Measurements from ENCODE around the gene PDCD10. TPM values are rescaled to one million over a fixed set of nuclear protein-coding genes. Genes with fewer than 3 reads are reported as not detected.

Gene PDCD10
- total and polyA plus RNA-seq, 2 donors (not counting 3 experiments of a cell fraction or from before 2014, with no cell fraction given): 21.3 to 47.8 TPM

- Histone ChIP-seq H3K27me3 (ENCODE audit: control insufficient read depth in 2 of 2, insufficient read depth in 2 of 2, low read length in 2 of 2) (no peaks in the 10 kb centered on the region), H3K4me2 (ENCODE audit: insufficient read depth, low read length) (no peak overlapping the region), H4K20me1 (replicated peaks; ENCODE audit: control insufficient read depth, extremely low read depth, insufficient read depth, low read length) (peaks cover 11% of the 10 kb centered on the region), H2AFZ (ENCODE audit: low read depth, low read length) (no peak overlapping the region), H3K27ac (ENCODE audit: insufficient read depth, low read depth, low read length) (no peak overlapping the region), H3K4me3 (replicated peaks in 1 of 3; ENCODE audit: insufficient read depth in 1 of 3, low read depth in 1 of 3, low read length in 3 of 3) (no peak overlapping the region), H3K9ac (replicated peaks; ENCODE audit: extremely low read depth, insufficient read depth, low read length) (no peak overlapping the region), H3K9me3 (replicated peaks; ENCODE audit: control insufficient read depth, insufficient read depth, low read length) (no peaks in the 10 kb centered on the region), H3K9me1 (replicated peaks; ENCODE audit: control insufficient read depth, extremely low read depth, insufficient read depth, low read length) (no peaks in the 10 kb centered on the region), H3K36me3 (ENCODE audit: control insufficient read depth in 2 of 2, extremely low read depth in 1 of 2, insufficient read depth in 2 of 2, low read length in 2 of 2) (no peaks in the 10 kb centered on the region), H3K79me2 (ENCODE audit: control insufficient read depth, insufficient read depth, low read length) (peaks cover 98% of the 10 kb centered on the region), H3K4me1 (ENCODE audit: control insufficient read depth, extremely low read depth, insufficient read depth, low read length) (peaks cover 7% of the 10 kb centered on the region)
- intact Hi-C loops (cut with micrococcal nuclease) (no loop called here), dilution Hi-C loops (cut with MboI; ENCODE audit: extremely low pct_ligation_motif_present, low sequenced_read_pairs) (no loop called here)
- no TSS peak for BruUV-seq (replicated peaks)
- FAIRE-seq (no peak), DNase-seq (ENCODE audit: low read depth, low spot score) (no peak)
- TF ChIP-seq MYC (IDR thresholded peaks at IDR 0.05; ENCODE audit: low read depth, low read length): no peak
- no peak for TF ChIP-seq EZH2 (IDR thresholded peaks at IDR 0.05; ENCODE audit: borderline replicate concordance, low read depth, low read length, severe bottlenecking)
- no peak for TF ChIP-seq FOS (IDR thresholded peaks at IDR 0.05; ENCODE audit: borderline replicate concordance, insufficient read depth, low read length)
- TF ChIP-seq POLR2AphosphoS5 (IDR thresholded peaks at IDR 0.05; ENCODE audit: insufficient read depth, low read depth, low read length): no peak
- TF ChIP-seq JUN (IDR thresholded peaks at IDR 0.05; ENCODE audit: borderline replicate concordance, insufficient read depth, insufficient read length, low read depth): no peak
- TF ChIP-seq POLR2A (IDR thresholded peaks at IDR 0.05; ENCODE audit: low read depth, low read length): no peak
- TF ChIP-seq, protein P1, sequence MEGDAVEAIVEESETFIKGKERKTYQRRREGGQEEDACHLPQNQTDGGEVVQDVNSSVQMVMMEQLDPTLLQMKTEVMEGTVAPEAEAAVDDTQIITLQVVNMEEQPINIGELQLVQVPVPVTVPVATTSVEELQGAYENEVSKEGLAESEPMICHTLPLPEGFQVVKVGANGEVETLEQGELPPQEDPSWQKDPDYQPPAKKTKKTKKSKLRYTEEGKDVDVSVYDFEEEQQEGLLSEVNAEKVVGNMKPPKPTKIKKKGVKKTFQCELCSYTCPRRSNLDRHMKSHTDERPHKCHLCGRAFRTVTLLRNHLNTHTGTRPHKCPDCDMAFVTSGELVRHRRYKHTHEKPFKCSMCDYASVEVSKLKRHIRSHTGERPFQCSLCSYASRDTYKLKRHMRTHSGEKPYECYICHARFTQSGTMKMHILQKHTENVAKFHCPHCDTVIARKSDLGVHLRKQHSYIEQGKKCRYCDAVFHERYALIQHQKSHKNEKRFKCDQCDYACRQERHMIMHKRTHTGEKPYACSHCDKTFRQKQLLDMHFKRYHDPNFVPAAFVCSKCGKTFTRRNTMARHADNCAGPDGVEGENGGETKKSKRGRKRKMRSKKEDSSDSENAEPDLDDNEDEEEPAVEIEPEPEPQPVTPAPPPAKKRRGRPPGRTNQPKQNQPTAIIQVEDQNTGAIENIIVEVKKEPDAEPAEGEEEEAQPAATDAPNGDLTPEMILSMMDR (IDR thresholded peaks at IDR 0.05; ENCODE audit: extremely low read depth in 1 of 2, insufficient read depth in 1 of 2, low read depth in 1 of 2, low read length in 2 of 2): no peak
- no peak for TF ChIP-seq GATA2 (IDR thresholded peaks at IDR 0.05; ENCODE audit: insufficient read depth, insufficient read length, low read depth, low read length)
- TF ChIP-seq, protein P2, sequence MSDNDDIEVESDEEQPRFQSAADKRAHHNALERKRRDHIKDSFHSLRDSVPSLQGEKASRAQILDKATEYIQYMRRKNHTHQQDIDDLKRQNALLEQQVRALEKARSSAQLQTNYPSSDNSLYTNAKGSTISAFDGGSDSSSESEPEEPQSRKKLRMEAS (IDR thresholded peaks at IDR 0.05; ENCODE audit: insufficient read depth, insufficient read length): no peak
- ChIA-PET POLR2A (no interaction called here), CTCF (interaction anchor here (0.8 kb wide), 1 partner anchor 349 kb away, joined by 3 read pairs; the partner anchor contains the start of gene ZBBX)
These were observed 5.9 kb downstream of the PDCD10 start for GRCh38 chr3:167728632-167729323.

All from endothelial cell of umbilical vein (primary cell).